Right lobe of liver (tissue), 4 donors: ENCODE measurements around the gene NCAM2.

Experiments
- CTCF ChIP-seq, 4 donors: fragments of 200-600 bp in 3 of 4; fragments of 450-650 bp in 1 of 4; IDR thresholded peaks; one replicate each; pipeline versions ENCODE4 v1.5.1 to v1.8.0; 2016 to 2022; ENCODE audit warnings: antibody characterized with exemption in 4 of 4, mild to moderate bottlenecking in 2 of 4
- POLR2A ChIP-seq: fragments of 450-650 bp; IDR thresholded peaks from one replicate; pipeline ENCODE4 v1.6.1; 2017; ENCODE audit warnings: antibody characterized with exemption, mild to moderate bottlenecking
- donor health status: DM: no; HTN: no; CAD: no.
- donor health status: DM: no; HTN: no; CAD: no.
- donor health status: DM: no; HTN: yes; CAD: no.

- TF ChIP-seq CTCF (IDR thresholded peaks at IDR 0.05), result no peak
- TF ChIP-seq POLR2A, result no peak
Observed at GRCh38 chr21:21383126-21383525, 384.9 kb downstream of the NCAM2 start.
